ENCODE measurements around the gene WIZ. TPM values are rescaled to one million over a fixed set of nuclear protein-coding genes. Genes with fewer than 3 reads are reported as not detected.
"Not testable (repeated sequence)": the region's sequence is repeated elsewhere in the genome, so short reads cannot be mapped to it uniquely, and the experiment has no call there.

WIZ gene
- total RNA-seq, 2 donors from 2014 or later: 27.3 to 46.3 TPM

- H3K4me3 Mint-ChIP-seq; H3K36me3 Mint-ChIP-seq; ATAC-seq; H3K27ac Mint-ChIP-seq; H3K27me3 Mint-ChIP-seq; H3K9me3 Mint-ChIP-seq; DNase-seq (ENCODE audit: low spot score): not testable (repeated sequence)
- H3K4me1 Mint-ChIP-seq (ENCODE audit: low read depth in 2 of 2): peaks cover 15 to 16% of the 10 kb centered on the region in 2 donors
These were observed 38.4 kb downstream of the WIZ start for GRCh38 chr19:15411351-15411750.

- Mint-ChIP-seq H3K36me3 (no peaks in the 10 kb centered on the region), H3K9me3 (no peaks in the 10 kb centered on the region), H3K4me1 (ENCODE audit: low read depth in 2 of 2) (peaks cover 22 to 25% of the 10 kb centered on the region in 2 donors), H3K4me3 (no peak overlapping the region), H3K27ac (peak overlapping the region; percentile 38 to 40), H3K27me3 (no peaks in the 10 kb centered on the region)
- ATAC-seq (no peak), DNase-seq (ENCODE audit: low spot score) (no peak)
These were observed 45.0 kb downstream of the WIZ start for GRCh38 chr19:15404780-15405211.

GRCh38 chr19:15404097-15404779 lies 45.5 kb downstream of the WIZ start:
- Mint-ChIP-seq H3K27me3 (no peaks in the 10 kb centered on the region), H3K36me3 (no peaks in the 10 kb centered on the region), H3K4me1 (ENCODE audit: low read depth in 2 of 2) (peaks cover 22 to 25% of the 10 kb centered on the region in 2 donors), H3K9me3 (no peaks in the 10 kb centered on the region), H3K27ac (peak overlapping the region; percentile 38 to 40), H3K4me3 (no peak overlapping the region)
- no peak for ATAC-seq
- DNase-seq (ENCODE audit: low spot score): no peak

- H3K9me3 Mint-ChIP-seq: no peaks in the 10 kb centered on the region
- no peak for ATAC-seq
- H3K36me3 Mint-ChIP-seq: no peaks in the 10 kb centered on the region
- DNase-seq (ENCODE audit: low spot score): no peak
- H3K27ac Mint-ChIP-seq: no peak overlapping the region
- no peak overlapping the region for H3K4me3 Mint-ChIP-seq
- H3K27me3 Mint-ChIP-seq: no peaks in the 10 kb centered on the region
- H3K4me1 Mint-ChIP-seq (ENCODE audit: low read depth in 2 of 2): peaks cover 22 to 25% of the 10 kb centered on the region in 2 donors
These were observed 46.6 kb downstream of the WIZ start for GRCh38 chr19:15403151-15403531.

GRCh38 chr19:15402411-15403150 lies 47.2 kb downstream of the WIZ start:
- peaks cover 17 to 25% of the 10 kb centered on the region in 2 donors for H3K4me1 Mint-ChIP-seq (ENCODE audit: low read depth in 2 of 2)
- H3K36me3 Mint-ChIP-seq: peaks cover 2% of the 10 kb centered on the region
- H3K4me3 Mint-ChIP-seq: no peak overlapping the region
- ATAC-seq (no peak), DNase-seq (ENCODE audit: low spot score) (no peak)
- no peak overlapping the region for H3K27ac Mint-ChIP-seq
- no peaks in the 10 kb centered on the region for H3K9me3 Mint-ChIP-seq
- H3K27me3 Mint-ChIP-seq: no peaks in the 10 kb centered on the region

- Mint-ChIP-seq H3K27ac (no peak overlapping the region), H3K9me3 (no peaks in the 10 kb centered on the region), H3K4me1 (ENCODE audit: low read depth in 2 of 2) (peaks cover 14 to 30% of the 10 kb centered on the region in 2 donors), H3K27me3 (no peaks in the 10 kb centered on the region), H3K36me3 (peaks cover 13% of the 10 kb centered on the region), H3K4me3 (no peak overlapping the region)
- ATAC-seq (no peak), DNase-seq (ENCODE audit: low spot score) (no peak)
These were observed 48.4 kb downstream of the WIZ start for GRCh38 chr19:15401397-15401710.

GRCh38 chr19:15400521-15401396 lies 49.0 kb downstream of the WIZ start:
- DNase-seq (ENCODE audit: low spot score): no peak
- Mint-ChIP-seq H3K9me3 (no peaks in the 10 kb centered on the region), H3K27me3 (no peaks in the 10 kb centered on the region), H3K4me3 (no peak overlapping the region), H3K36me3 (peaks cover 17% of the 10 kb centered on the region), H3K27ac (peak overlapping the region in 1 of 2 donors; percentile 27), H3K4me1 (ENCODE audit: low read depth in 2 of 2) (peaks cover 8 to 30% of the 10 kb centered on the region in 2 donors)
- ATAC-seq: no peak

GRCh38 chr19:15399635-15400034 lies 50.1 kb downstream of the WIZ start:
- Mint-ChIP-seq H3K4me1 (ENCODE audit: low read depth in 2 of 2) (peaks cover 4 to 23% of the 10 kb centered on the region in 2 donors), H3K36me3 (peaks cover 17% of the 10 kb centered on the region), H3K27ac (no peak overlapping the region), H3K27me3 (no peaks in the 10 kb centered on the region), H3K4me3 (no peak overlapping the region), H3K9me3 (no peaks in the 10 kb centered on the region)
- no peak for DNase-seq (ENCODE audit: low spot score)
- no peak for ATAC-seq

- Mint-ChIP-seq H3K4me1 (ENCODE audit: low read depth in 2 of 2) (peaks cover 0 to 20% of the 10 kb centered on the region in 2 donors), H3K27me3 (no peaks in the 10 kb centered on the region), H3K9me3 (no peaks in the 10 kb centered on the region), H3K4me3 (no peak overlapping the region), H3K36me3 (peaks cover 17% of the 10 kb centered on the region), H3K27ac (no peak overlapping the region)
- DNase-seq (ENCODE audit: low spot score) (no peak), ATAC-seq (no peak)
These were observed 50.6 kb downstream of the WIZ start for GRCh38 chr19:15399234-15399515.

GRCh38 chr19:15398501-15399233 lies 51.1 kb downstream of the WIZ start:
- Mint-ChIP-seq H3K4me3 (no peak overlapping the region), H3K4me1 (ENCODE audit: low read depth in 2 of 2) (peaks cover 0 to 21% of the 10 kb centered on the region in 2 donors), H3K36me3 (peaks cover 17% of the 10 kb centered on the region), H3K9me3 (no peaks in the 10 kb centered on the region), H3K27me3 (no peaks in the 10 kb centered on the region), H3K27ac (no peak overlapping the region)
- DNase-seq (ENCODE audit: low spot score) (no peak), ATAC-seq (peak in 1 of 2 donors; percentile 15)

GRCh38 chr19:15397782-15398181 lies 52.0 kb downstream of the WIZ start:
- H3K36me3 Mint-ChIP-seq: peaks cover 17% of the 10 kb centered on the region

GRCh38 chr19:15397236-15397635 lies 52.5 kb downstream of the WIZ start:
- no peak for ATAC-seq
- Mint-ChIP-seq H3K27me3 (no peaks in the 10 kb centered on the region), H3K4me3 (no peak overlapping the region), H3K27ac (peak overlapping the region in 1 of 2 donors; percentile 26), H3K9me3 (no peaks in the 10 kb centered on the region), H3K36me3 (peaks cover 17% of the 10 kb centered on the region), H3K4me1 (ENCODE audit: low read depth in 2 of 2) (peaks cover 0 to 18% of the 10 kb centered on the region in 2 donors)
- no peak for DNase-seq (ENCODE audit: low spot score)

More at GRCh38 chr19:15397782-15398181, 52.0 kb downstream of the WIZ start:
- ATAC-seq (no peak), DNase-seq (ENCODE audit: low spot score) (no peak)
- H3K27me3 Mint-ChIP-seq: no peaks in the 10 kb centered on the region
- H3K27ac Mint-ChIP-seq: no peak overlapping the region
- no peak overlapping the region for H3K4me3 Mint-ChIP-seq
- H3K9me3 Mint-ChIP-seq: no peaks in the 10 kb centered on the region
- peaks cover 0 to 18% of the 10 kb centered on the region in 2 donors for H3K4me1 Mint-ChIP-seq (ENCODE audit: low read depth in 2 of 2)

- H3K9me3 Mint-ChIP-seq: no peaks in the 10 kb centered on the region
- H3K4me1 Mint-ChIP-seq (ENCODE audit: low read depth in 2 of 2): peaks cover 0 to 18% of the 10 kb centered on the region in 2 donors
- no peaks in the 10 kb centered on the region for H3K27me3 Mint-ChIP-seq
- no peak for ATAC-seq
- DNase-seq (ENCODE audit: low spot score): no peak
- peaks cover 17% of the 10 kb centered on the region for H3K36me3 Mint-ChIP-seq
- H3K27ac Mint-ChIP-seq: peak overlapping the region in 1 of 2 donors; percentile 26
- H3K4me3 Mint-ChIP-seq: no peak overlapping the region
These were observed 53.3 kb downstream of the WIZ start for GRCh38 chr19:15396436-15396835.
